GM06990 (cell line): ENCODE measurements around the gene CDK17.
A peak's percentile ranks its signal among the peaks of the same experiment; 100 is the strongest.

Experiments used
- DNase-seq: peaks from one replicate; pipeline ENCODE4 v3.0.0-alpha.2; 2011; ENCODE audit not compliant: insufficient read length; ENCODE audit errors: extremely low read depth
- H3K27me3 ChIP-seq: replicated peaks from 2 replicates; pipeline ENCODE4 v1.6.0; 2011; ENCODE audit warnings: low read length; ENCODE audit not compliant: control insufficient read depth, insufficient read depth
- H3K36me3 ChIP-seq: 2 replicates; pipeline ENCODE4 v1.5.1; 2011; ENCODE audit warnings: low read length; ENCODE audit not compliant: control insufficient read depth, insufficient read depth
- H3K4me3 ChIP-seq: replicated peaks from 2 replicates; pipeline ENCODE4 v1.5.1; 2011; ENCODE audit warnings: low read depth, mild to moderate bottlenecking, control low read depth, low read length
- TF ChIP-seq, protein P1 (sequence below): IDR thresholded peaks from 2 replicates; pipeline ENCODE4 v1.5.1; 2011; ENCODE audit warnings: low read length, control low read depth, mild to moderate bottlenecking, inconsistent platforms; ENCODE audit not compliant: insufficient read depth, poor library complexity, severe bottlenecking

CDK17 gene

DNA sequence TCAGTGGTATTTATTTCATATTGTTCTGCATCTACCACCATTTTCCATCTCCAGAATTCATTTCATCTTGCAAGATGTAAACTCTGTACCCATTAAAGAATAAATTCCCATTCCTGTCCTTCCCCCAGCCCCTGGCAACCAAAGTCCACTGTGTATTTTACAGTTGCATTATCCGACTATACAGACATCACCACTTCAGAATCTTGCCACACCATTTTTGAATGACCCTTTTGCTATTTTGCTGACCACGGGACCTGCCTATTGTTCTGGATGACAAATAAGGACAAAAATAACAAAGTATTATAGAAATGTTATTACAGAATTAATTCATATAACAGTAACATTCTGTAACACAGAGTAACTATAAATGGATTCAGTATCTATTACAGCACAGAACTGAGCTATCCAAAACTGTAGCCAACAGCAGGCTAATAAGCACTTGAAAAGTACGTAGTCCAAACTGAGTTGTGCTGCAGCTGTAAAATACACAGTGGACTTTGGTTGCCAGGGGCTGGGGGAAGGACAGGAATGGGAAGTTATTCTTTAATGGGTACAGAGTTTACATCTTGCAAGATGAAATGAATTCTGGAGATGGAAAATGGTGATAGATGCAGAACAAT, 61.3 kb downstream of the CDK17 start:
- TF ChIP-seq, protein P1, sequence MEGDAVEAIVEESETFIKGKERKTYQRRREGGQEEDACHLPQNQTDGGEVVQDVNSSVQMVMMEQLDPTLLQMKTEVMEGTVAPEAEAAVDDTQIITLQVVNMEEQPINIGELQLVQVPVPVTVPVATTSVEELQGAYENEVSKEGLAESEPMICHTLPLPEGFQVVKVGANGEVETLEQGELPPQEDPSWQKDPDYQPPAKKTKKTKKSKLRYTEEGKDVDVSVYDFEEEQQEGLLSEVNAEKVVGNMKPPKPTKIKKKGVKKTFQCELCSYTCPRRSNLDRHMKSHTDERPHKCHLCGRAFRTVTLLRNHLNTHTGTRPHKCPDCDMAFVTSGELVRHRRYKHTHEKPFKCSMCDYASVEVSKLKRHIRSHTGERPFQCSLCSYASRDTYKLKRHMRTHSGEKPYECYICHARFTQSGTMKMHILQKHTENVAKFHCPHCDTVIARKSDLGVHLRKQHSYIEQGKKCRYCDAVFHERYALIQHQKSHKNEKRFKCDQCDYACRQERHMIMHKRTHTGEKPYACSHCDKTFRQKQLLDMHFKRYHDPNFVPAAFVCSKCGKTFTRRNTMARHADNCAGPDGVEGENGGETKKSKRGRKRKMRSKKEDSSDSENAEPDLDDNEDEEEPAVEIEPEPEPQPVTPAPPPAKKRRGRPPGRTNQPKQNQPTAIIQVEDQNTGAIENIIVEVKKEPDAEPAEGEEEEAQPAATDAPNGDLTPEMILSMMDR, result no peak
- no peaks in the 10 kb centered on the region for H3K27me3 ChIP-seq
- H3K36me3 ChIP-seq, result no peaks in the 10 kb centered on the region
- no peak overlapping the region for H3K4me3 ChIP-seq
- DNase-seq, result no peak

DNA sequence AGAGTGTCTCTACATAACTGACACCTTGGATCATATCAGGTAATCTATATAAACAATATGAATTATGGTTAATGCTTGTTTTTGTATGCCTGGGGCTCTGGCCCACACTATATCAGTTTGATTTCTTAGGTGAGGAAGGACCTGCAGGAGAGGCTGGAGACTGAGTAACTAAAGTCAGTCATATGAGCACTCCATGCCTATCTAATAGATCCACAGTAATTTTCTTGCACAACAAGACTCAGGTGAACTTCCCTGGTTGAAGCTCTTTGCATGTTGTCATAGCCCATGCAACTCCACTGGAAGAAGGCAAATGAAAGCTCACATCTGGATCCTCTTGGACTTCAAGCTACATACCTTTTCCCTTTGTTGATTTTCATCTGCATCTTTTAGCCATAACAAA, 62.3 kb downstream of the CDK17 start:
- TF ChIP-seq, protein P1, result no peak
- Histone ChIP-seq H3K4me3 (no peak overlapping the region), H3K36me3 (no peaks in the 10 kb centered on the region), H3K27me3 (no peaks in the 10 kb centered on the region)
- DNase-seq, result no peak

DNA sequence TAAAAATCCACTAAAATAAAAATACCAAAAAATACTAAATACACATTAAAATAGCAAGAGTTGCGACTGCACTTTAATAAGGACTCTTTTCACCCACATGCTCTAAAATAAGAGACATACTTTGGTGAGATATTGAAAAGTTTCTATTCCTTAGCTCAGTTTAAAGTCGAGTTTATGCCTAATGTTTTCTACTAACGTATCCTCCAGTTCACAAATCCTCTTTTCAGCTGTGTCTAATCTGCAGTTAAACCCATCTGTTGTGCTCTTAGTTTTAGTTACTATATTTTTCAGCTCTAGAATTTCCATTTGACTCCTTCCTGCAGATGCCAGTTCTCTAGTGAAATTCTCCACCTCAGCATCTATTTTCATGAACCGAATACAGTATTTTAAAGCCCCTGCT, 63.8 kb downstream of the CDK17 start:
- TF ChIP-seq, protein P1, result no peak
- H3K27me3 ChIP-seq, result no peaks in the 10 kb centered on the region
- no peak for DNase-seq
- no peaks in the 10 kb centered on the region for H3K36me3 ChIP-seq
- H3K4me3 ChIP-seq, result no peak overlapping the region

DNA sequence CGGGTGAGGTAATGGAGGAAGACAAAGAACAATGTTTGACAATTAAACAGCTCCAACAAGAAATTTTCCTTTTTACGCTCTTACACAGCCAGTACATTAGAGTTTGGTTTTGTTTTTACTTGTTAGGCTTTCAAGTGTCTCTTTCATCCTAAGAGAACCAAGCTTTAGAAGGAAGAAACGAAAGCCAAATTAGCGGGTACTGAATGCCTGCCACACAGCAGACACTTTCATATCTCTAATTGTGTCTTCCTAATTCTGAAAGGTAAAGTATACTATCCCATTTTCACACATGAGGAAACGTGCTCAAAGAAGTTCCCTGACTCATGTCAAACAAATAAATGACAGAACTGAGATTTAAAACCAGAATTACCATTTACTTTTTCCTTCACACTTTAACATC, 65.0 kb downstream of the CDK17 start:
- Histone ChIP-seq H3K4me3 (no peak overlapping the region), H3K27me3 (no peaks in the 10 kb centered on the region), H3K36me3 (peaks cover 2% of the 10 kb centered on the region)
- TF ChIP-seq, protein P1, result no peak
- peak; percentile 76 for DNase-seq

DNA sequence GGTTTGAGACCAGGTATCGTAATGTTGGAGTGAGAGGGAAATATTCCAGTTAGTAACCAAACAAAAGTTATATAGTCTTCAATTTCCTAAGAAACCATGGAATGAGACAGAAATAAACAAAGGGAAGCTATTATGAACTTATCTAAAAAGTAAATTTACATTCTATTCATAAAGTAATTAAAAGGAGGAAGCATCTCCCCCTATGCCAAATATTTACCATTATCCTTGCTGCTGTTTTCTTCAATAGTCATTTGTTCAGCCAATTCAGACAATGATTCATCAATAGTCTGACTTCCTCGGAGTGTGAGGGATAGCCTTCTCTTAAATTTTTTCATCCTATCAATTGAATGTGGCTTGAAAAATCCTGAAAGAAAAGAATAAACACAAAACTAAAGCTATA, 65.7 kb downstream of the CDK17 start:
- no peak for DNase-seq
- H3K36me3 ChIP-seq, result peaks cover 2% of the 10 kb centered on the region
- TF ChIP-seq, protein P1, result no peak
- H3K27me3 ChIP-seq, result no peaks in the 10 kb centered on the region
- no peak overlapping the region for H3K4me3 ChIP-seq

DNA sequence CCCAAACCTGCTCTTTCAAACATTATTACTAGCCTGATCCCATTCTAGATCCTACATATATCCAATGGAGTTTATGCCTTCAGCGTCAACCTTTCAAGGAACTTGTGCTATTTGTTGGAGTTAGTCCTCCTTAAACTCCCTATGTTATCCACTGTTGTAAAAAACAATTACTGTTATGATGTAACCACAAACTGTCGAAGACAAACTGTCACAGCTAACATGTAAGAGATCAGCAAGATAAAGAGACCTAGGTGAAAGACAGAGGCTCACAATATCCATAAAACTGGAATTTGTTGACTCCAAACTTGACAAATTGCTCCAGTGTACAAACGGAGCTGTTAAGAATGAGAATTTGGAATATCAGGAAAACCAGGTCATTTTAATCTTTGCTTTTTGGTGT, 70.7 kb downstream of the CDK17 start:
- Histone ChIP-seq H3K4me3 (no peak overlapping the region), H3K27me3 (no peaks in the 10 kb centered on the region), H3K36me3 (peaks cover 2% of the 10 kb centered on the region)
- TF ChIP-seq, protein P1, result no peak
- no peak for DNase-seq
